ENCODE data around the gene TESPA1.

TESPA1 gene

GRCh38 chr12:54956818-54957641 lies 27.5 kb downstream of the TESPA1 start:
- Histone ChIP-seq H3K27ac (ENCODE audit: extremely low read depth, low read depth, low read length) (no peak overlapping the region), H3K4me1 (ENCODE audit: control insufficient read depth, insufficient read depth, low read length) (no peaks in the 10 kb centered on the region), H3K9me3 (ENCODE audit: control insufficient read depth, insufficient read depth, low read depth, low read length) (no peaks in the 10 kb centered on the region), H3K4me3 (ENCODE audit: low read depth, low read length) (no peak overlapping the region), H3K36me3 (ENCODE audit: control insufficient read depth in 2 of 2, insufficient read depth in 1 of 2, low read length in 2 of 2) (no peaks in the 10 kb centered on the region)
- ChIA-PET CTCF (interaction anchor here (0.5 to 5.9 kb wide), 25 partner anchors 10 to 1229 kb away, joined by 3 to 95 read pairs (median 3); partner anchors contain the start of gene MUCL1), POLR2A (no interaction called here)
- TF ChIP-seq ZNF530 (tag by site-specific recombination; IDR thresholded peaks at IDR 0.05; ENCODE audit: low read depth) = no peak

- no peaks in the 10 kb centered on the region for H3K9me3 ChIP-seq (ENCODE audit: control insufficient read depth, insufficient read depth, low read depth, low read length)
- CTCF ChIA-PET = interaction anchor here (0.5 to 5.9 kb wide), 15 partner anchors 12 to 1228 kb away, joined by 3 to 95 read pairs (median 5); partner anchors contain the start of gene MUCL1
- POLR2A ChIA-PET = no interaction called here
- TF ChIP-seq ZBTB21 (tag by site-specific recombination; IDR thresholded peaks at IDR 0.05) (no peak), OSR2 (tag by site-specific recombination; IDR thresholded peaks at IDR 0.05) (no peak), SP2 (tag by site-specific recombination; IDR thresholded peaks at IDR 0.05) (no peak), MEIS1 (CRISPR knock-in tag; IDR thresholded peaks at IDR 0.05; ENCODE audit: borderline replicate concordance) (no peak), ZNF544 (tag by site-specific recombination; IDR thresholded peaks at IDR 0.05) (no peak), ZNF596 (tag by site-specific recombination; IDR thresholded peaks at IDR 0.05) (no peak), ZSCAN30 (tag by site-specific recombination; IDR thresholded peaks at IDR 0.05) (no peak), HOXA7 (CRISPR knock-in tag; IDR thresholded peaks at IDR 0.05; ENCODE audit: borderline replicate concordance) (no peak), ZBTB10 (tag by site-specific recombination; IDR thresholded peaks at IDR 0.05) (no peak), ZBTB44 (tag by site-specific recombination; IDR thresholded peaks at IDR 0.05) (no peak), ZBTB48 (tag by site-specific recombination; IDR thresholded peaks at IDR 0.05) (no peak), ZNF26 (tag by site-specific recombination; IDR thresholded peaks at IDR 0.05) (no peak), ZNF692 (tag by site-specific recombination; IDR thresholded peaks at IDR 0.05) (no peak)
- no peaks in the 10 kb centered on the region for H3K4me1 ChIP-seq (ENCODE audit: control insufficient read depth, insufficient read depth, low read length)
- H3K4me3 ChIP-seq (ENCODE audit: low read depth, low read length) = no peak overlapping the region
- H3K27ac ChIP-seq (ENCODE audit: extremely low read depth, low read depth, low read length) = no peak overlapping the region
- H3K36me3 ChIP-seq (ENCODE audit: control insufficient read depth in 2 of 2, insufficient read depth in 1 of 2, low read length in 2 of 2) = no peaks in the 10 kb centered on the region
Measured at GRCh38 chr12:54956322-54956721, 28.2 kb downstream of the TESPA1 start.
